SK-N-MC (cell line): ENCODE measurements around the gene NPIPB2.
"Not testable (repeated sequence)": the region's sequence is repeated elsewhere in the genome, so short reads cannot be mapped to it uniquely, and the experiment has no call there.

Experiments used
- DNase-seq: peaks from one replicate; pipeline ENCODE4 v3.0.0-alpha.2; 2011; ENCODE audit warnings: low read depth, low spot score
- H3K27ac ChIP-seq: fragments of 200-600 bp; sonication (generic); 2 replicates; pipeline ENCODE4 v1.5.1; 2016; ENCODE audit warnings: mixed run types
- H3K36me3 ChIP-seq: fragments of 200-600 bp; sonication (generic); 2 replicates; pipeline ENCODE4 v1.6.1; 2017; ENCODE audit warnings: antibody characterized with exemption, low read length, mixed read lengths; ENCODE audit not compliant: insufficient read depth
- H3K4me3 ChIP-seq: fragments of 200-600 bp; sonication (generic); 2 replicates; pipeline ENCODE4 v1.5.1; 2016
- H3K9ac ChIP-seq: fragments of 200-600 bp; sonication (generic); 2 replicates; pipeline ENCODE4 v1.8.0; 2017; ENCODE audit warnings: mixed run types, mixed read lengths; ENCODE audit not compliant: insufficient read length
- H3K9me3 ChIP-seq: fragments of 200-600 bp; sonication (generic); 2 replicates; pipeline ENCODE4 v1.6.1; 2017; ENCODE audit warnings: low read depth, mild to moderate bottlenecking, antibody characterized with exemption, low read length, moderate library complexity, mixed read lengths
- EZH2 ChIP-seq: fragments of 200-600 bp; sonication (generic); IDR thresholded peaks from one replicate; pipeline ENCODE4 v1.6.1; 2017; ENCODE audit warnings: antibody characterized with exemption
- FOXP2 ChIP-seq: optimal IDR thresholded peaks from 2 replicates; pipeline ENCODE3; 2011; ENCODE audit warnings: mild to moderate bottlenecking, moderate library complexity; ENCODE audit not compliant: insufficient read depth; ENCODE audit errors: extremely low read length, control extremely low read depth
- POLR2AphosphoS5 ChIP-seq: IDR thresholded peaks from 2 replicates; pipeline ENCODE4 v1.6.1; 2012; ENCODE audit warnings: mild to moderate bottlenecking, low read depth, low read length, borderline replicate concordance

NPIPB2 gene

GRCh38 chr16:11964761-11965551, 23.1 kb upstream of the NPIPB2 start, which contains the start of gene TNFRSF17:
TNFRSF17 (plus strand) TSS chr16:11965210; CDS start chr16:11965325, 115 bp downstream.
- TF ChIP-seq FOXP2 = no peak
- TF ChIP-seq POLR2AphosphoS5 = no peak
- TF ChIP-seq EZH2 = no peak
- Histone ChIP-seq H3K9me3 (no peaks in the 10 kb centered on the region), H3K36me3 (no peaks in the 10 kb centered on the region), H3K4me3 (no peak within 1 kb of the TSS), H3K27ac (no peak within 1 kb of the TSS), H3K9ac (no peak within 1 kb of the TSS)
- no peak for DNase-seq

- DNase-seq = no peak
- Histone ChIP-seq H3K9me3 (no peaks in the 10 kb centered on the region), H3K4me3 (no peak overlapping the region), H3K27ac (no peak overlapping the region), H3K9ac (no peak overlapping the region), H3K36me3 (no peaks in the 10 kb centered on the region)
- TF ChIP-seq POLR2AphosphoS5 = no peak
- TF ChIP-seq EZH2 = no peak
- TF ChIP-seq FOXP2 = no peak
These were observed 21.9 kb upstream of the NPIPB2 start for GRCh38 chr16:11963706-11964105.

GRCh38 chr16:11962978-11963377, 21.1 kb upstream of the NPIPB2 start:
- not testable (repeated sequence) for H3K36me3 ChIP-seq, H3K9ac ChIP-seq, H3K4me3 ChIP-seq, H3K27ac ChIP-seq, DNase-seq, H3K9me3 ChIP-seq

GRCh38 chr16:11962457-11962856, 20.6 kb upstream of the NPIPB2 start:
- not testable (repeated sequence) for H3K4me3 ChIP-seq, H3K9me3 ChIP-seq, H3K27ac ChIP-seq, DNase-seq, H3K36me3 ChIP-seq, H3K9ac ChIP-seq

GRCh38 chr16:11957591-11958395, 15.9 kb upstream of the NPIPB2 start:
- Histone ChIP-seq H3K36me3 (no peaks in the 10 kb centered on the region), H3K4me3 (no peak overlapping the region), H3K27ac (no peak overlapping the region), H3K9me3 (no peaks in the 10 kb centered on the region), H3K9ac (no peak overlapping the region)
- DNase-seq = no peak
- no peak for TF ChIP-seq FOXP2
- TF ChIP-seq EZH2 = no peak
- TF ChIP-seq POLR2AphosphoS5 = no peak

GRCh38 chr16:11956558-11956957, 14.7 kb upstream of the NPIPB2 start:
- no peak overlapping the region for H3K27ac ChIP-seq

GRCh38 chr16:11955713-11956123, 13.9 kb upstream of the NPIPB2 start:
- no peaks in the 10 kb centered on the region for H3K36me3 ChIP-seq
- H3K9ac ChIP-seq = no peak overlapping the region
- no peak for DNase-seq
- TF ChIP-seq EZH2 (no peak), FOXP2 (no peak), POLR2AphosphoS5 (no peak)
- no peak overlapping the region for H3K27ac ChIP-seq
- H3K4me3 ChIP-seq = no peak overlapping the region
- no peaks in the 10 kb centered on the region for H3K9me3 ChIP-seq

More at GRCh38 chr16:11956558-11956957, 14.7 kb upstream of the NPIPB2 start:
- no peak for DNase-seq
- Histone ChIP-seq H3K36me3 (no peaks in the 10 kb centered on the region), H3K9ac (no peak overlapping the region), H3K4me3 (no peak overlapping the region), H3K9me3 (no peaks in the 10 kb centered on the region)
- no peak for TF ChIP-seq FOXP2
- no peak for TF ChIP-seq POLR2AphosphoS5
- no peak for TF ChIP-seq EZH2

- not testable (repeated sequence) for H3K4me3 ChIP-seq, H3K27ac ChIP-seq, DNase-seq, H3K36me3 ChIP-seq, H3K9me3 ChIP-seq, H3K9ac ChIP-seq
These were observed 11.7 kb upstream of the NPIPB2 start for GRCh38 chr16:11953576-11953975.

- H3K9ac ChIP-seq = no peak overlapping the region
- H3K27ac ChIP-seq = no peak overlapping the region
- no peaks in the 10 kb centered on the region for H3K9me3 ChIP-seq
- DNase-seq = no peak
- no peak overlapping the region for H3K4me3 ChIP-seq
- TF ChIP-seq FOXP2 (no peak), POLR2AphosphoS5 (no peak), EZH2 (no peak)
- H3K36me3 ChIP-seq = no peaks in the 10 kb centered on the region
These were observed 8.5 kb upstream of the NPIPB2 start for GRCh38 chr16:11950388-11950787.
